ENCODE measurements around the gene SAMD3. TPM values are rescaled to one million over a fixed set of nuclear protein-coding genes. Genes with fewer than 3 reads are reported as not detected.

Gene SAMD3
- total RNA-seq, 1 donor from 2014 or later, result 2.4 TPM

DNA sequence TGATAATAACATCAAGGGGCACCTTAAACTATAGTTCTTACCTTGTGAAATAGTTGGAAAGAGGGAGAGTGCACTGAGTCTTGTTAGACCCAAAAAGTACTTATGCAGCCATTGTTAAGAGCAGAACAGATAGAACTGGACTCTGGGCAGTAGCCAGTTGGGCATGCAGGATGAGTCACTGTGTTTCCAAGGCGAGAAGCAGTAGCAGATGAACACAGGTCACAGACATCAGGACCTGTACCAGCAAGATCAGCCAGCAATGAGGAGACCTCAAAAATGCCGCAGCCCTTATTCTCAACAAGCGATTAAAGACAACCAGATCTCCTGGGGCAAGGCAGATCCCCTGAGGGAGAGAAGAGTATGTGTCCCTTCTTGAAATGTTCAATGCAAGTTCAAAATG, 79.0 kb downstream of the SAMD3 start:
- TF ChIP-seq, protein P1, sequence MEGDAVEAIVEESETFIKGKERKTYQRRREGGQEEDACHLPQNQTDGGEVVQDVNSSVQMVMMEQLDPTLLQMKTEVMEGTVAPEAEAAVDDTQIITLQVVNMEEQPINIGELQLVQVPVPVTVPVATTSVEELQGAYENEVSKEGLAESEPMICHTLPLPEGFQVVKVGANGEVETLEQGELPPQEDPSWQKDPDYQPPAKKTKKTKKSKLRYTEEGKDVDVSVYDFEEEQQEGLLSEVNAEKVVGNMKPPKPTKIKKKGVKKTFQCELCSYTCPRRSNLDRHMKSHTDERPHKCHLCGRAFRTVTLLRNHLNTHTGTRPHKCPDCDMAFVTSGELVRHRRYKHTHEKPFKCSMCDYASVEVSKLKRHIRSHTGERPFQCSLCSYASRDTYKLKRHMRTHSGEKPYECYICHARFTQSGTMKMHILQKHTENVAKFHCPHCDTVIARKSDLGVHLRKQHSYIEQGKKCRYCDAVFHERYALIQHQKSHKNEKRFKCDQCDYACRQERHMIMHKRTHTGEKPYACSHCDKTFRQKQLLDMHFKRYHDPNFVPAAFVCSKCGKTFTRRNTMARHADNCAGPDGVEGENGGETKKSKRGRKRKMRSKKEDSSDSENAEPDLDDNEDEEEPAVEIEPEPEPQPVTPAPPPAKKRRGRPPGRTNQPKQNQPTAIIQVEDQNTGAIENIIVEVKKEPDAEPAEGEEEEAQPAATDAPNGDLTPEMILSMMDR (conservative IDR thresholded peaks at IDR 0.05), result no peak
- DNase-seq (ENCODE audit: extremely low spot score, unreplicated experiment), result no peak
- Mint-ChIP-seq H3K27me3 (no peaks in the 10 kb centered on the region), H3K4me3 (no peak overlapping the region), H3K27ac (no peak overlapping the region), H3K9me3 (no peaks in the 10 kb centered on the region), H3K36me3 (peaks cover 14% of the 10 kb centered on the region), H3K4me1 (ENCODE audit: unreplicated experiment) (no peaks in the 10 kb centered on the region)

DNA sequence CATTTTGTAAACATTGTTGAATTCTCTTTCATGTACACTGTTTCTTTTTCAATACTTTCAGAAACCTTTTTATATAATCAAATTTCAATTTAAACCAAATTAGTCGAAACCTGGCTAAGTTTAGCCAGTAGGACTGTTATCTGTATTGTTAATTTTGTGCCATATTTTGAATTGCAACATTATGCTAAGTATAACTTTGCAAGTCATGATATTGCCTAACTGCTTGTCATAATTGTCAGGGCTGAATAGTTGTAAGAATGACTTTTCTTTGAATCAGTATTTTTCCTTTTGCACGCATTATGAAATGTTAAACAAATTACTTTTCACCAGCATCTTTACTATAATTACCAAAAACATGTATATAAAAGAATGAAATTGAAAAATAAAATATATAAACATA, 82.7 kb downstream of the SAMD3 start:
- Mint-ChIP-seq H3K27ac (no peak overlapping the region), H3K4me1 (ENCODE audit: unreplicated experiment) (no peaks in the 10 kb centered on the region), H3K4me3 (no peak overlapping the region), H3K27me3 (no peaks in the 10 kb centered on the region), H3K9me3 (no peaks in the 10 kb centered on the region), H3K36me3 (peaks cover 37% of the 10 kb centered on the region)
- TF ChIP-seq, protein P1 (conservative IDR thresholded peaks at IDR 0.05), result no peak
- DNase-seq (ENCODE audit: extremely low spot score, unreplicated experiment), result no peak

DNA sequence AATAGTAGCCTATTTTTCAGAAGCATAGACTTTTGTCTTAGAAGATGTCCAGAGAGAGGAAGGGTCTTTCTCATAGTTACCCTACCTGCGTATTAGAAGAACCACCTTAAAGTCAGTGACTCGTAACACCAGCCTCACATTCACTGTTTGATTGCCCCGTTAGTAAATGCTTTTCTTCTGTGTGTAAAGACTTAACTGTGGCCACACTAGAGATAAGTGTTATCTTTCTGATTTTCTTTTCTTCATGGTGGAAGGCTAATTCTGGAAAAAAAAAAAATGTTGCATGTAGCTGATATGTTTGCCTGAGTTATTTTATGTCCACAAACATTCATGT, 83.9 kb downstream of the SAMD3 start:
- no peak overlapping the region for H3K27ac Mint-ChIP-seq
- H3K4me1 Mint-ChIP-seq (ENCODE audit: unreplicated experiment), result no peaks in the 10 kb centered on the region
- DNase-seq (ENCODE audit: extremely low spot score, unreplicated experiment), result no peak
- peaks cover 42% of the 10 kb centered on the region for H3K36me3 Mint-ChIP-seq
- H3K4me3 Mint-ChIP-seq, result no peak overlapping the region
- no peaks in the 10 kb centered on the region for H3K9me3 Mint-ChIP-seq
- no peaks in the 10 kb centered on the region for H3K27me3 Mint-ChIP-seq
- TF ChIP-seq, protein P1 (conservative IDR thresholded peaks at IDR 0.05), result no peak

DNA sequence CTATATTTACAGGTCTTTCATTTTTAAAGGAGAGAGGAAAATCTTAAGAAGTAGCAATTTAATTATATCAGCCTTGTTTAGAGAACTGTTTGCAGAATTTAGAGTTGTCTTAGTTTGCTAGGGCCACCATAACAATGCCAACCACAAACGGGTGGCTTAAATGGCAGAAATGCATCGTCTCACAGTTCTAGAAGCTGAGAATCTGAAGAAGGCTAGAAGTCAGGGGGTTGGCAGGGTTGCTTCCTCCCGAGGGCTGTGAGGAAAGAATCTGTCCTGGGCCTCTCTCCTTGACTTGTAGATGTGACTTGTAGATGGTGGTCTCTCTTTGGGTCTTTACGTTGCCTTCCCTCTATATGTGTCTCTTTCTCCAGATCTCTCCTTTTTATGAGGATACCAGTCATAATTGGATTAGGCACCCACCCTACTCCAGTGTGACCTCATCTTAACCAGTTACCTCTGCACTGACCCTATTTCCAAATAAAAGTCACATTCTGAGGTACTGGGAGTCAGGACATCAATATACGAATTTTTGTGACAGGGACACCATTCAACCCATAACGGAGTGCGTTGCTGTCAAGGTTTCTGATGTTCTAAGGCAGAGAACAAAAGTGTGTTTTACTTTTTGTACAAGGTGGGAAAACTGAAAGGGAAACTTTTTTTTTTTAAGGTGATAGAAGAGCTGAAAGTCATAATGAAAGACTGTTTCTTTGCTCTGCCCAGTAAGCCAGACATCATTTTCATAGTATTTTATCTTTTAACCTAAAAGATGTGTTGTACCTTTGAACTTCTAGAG, 84.4 kb downstream of the SAMD3 start:
- H3K4me1 Mint-ChIP-seq (ENCODE audit: unreplicated experiment), result no peaks in the 10 kb centered on the region
- TF ChIP-seq, protein P1 (conservative IDR thresholded peaks at IDR 0.05), result no peak
- H3K9me3 Mint-ChIP-seq, result no peaks in the 10 kb centered on the region

DNA sequence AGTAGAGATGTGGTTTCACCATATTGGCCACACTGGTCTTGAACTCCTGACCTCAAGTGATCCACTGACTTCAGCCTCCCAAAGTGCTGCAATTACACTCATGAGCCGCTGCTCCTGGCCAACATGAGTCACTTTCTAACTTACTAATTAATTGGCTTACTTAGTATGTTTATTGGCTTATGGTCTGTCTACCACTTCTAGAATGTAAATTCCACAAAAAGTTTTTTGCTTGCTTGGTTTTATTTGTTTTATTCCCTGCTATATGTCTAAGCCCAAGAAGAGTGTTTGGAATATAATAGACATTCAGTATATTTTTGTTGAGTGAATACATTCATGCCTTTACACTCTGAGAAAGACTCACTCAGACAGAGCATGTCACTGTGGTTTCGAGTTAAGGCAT, 86.0 kb downstream of the SAMD3 start:
- DNase-seq (ENCODE audit: extremely low spot score, unreplicated experiment), result no peak
- Mint-ChIP-seq H3K9me3 (no peaks in the 10 kb centered on the region), H3K4me1 (ENCODE audit: unreplicated experiment) (peaks cover 5% of the 10 kb centered on the region), H3K27ac (no peak overlapping the region), H3K36me3 (peaks cover 39% of the 10 kb centered on the region), H3K4me3 (no peak overlapping the region), H3K27me3 (no peaks in the 10 kb centered on the region)
- TF ChIP-seq, protein P1 (conservative IDR thresholded peaks at IDR 0.05), result no peak

More for the DNA sequence above, 84.4 kb downstream of the SAMD3 start:
- DNase-seq (ENCODE audit: extremely low spot score, unreplicated experiment), result no peak
- Mint-ChIP-seq H3K36me3 (peaks cover 46% of the 10 kb centered on the region), H3K27ac (no peak overlapping the region), H3K27me3 (no peaks in the 10 kb centered on the region), H3K4me3 (no peak overlapping the region)
